Measurements from ENCODE around the gene HINT3. TPM values are rescaled to one million over a fixed set of nuclear protein-coding genes. Genes with fewer than 3 reads are reported as not detected.

The HINT3 gene
- total and polyA plus RNA-seq, 2 of the 13 experiments (the other 11 are each of a cell fraction or from before 2014, with no cell fraction given): 3.1 to 22.8 TPM

GRCh38 chr6:125956506-125957390, at the start of gene HINT3 (continued):
- TF ChIP-seq ZNF142 (CRISPR knock-in tag; IDR thresholded peaks at IDR 0.05) (peak; percentile 77; the same call in 1 of the 2 replicates), PHF20 (CRISPR knock-in tag; IDR thresholded peaks at IDR 0.05) (peak; percentile 95), ASH2L (IDR thresholded peaks at IDR 0.05; ENCODE audit: insufficient read length, low read depth, low read length) (peak; percentile 95), YEATS4 (CRISPR knock-in tag; IDR thresholded peaks at IDR 0.05; ENCODE audit: borderline replicate concordance) (peak; percentile 99), THAP8 (CRISPR knock-in tag; IDR thresholded peaks at IDR 0.05; ENCODE audit: borderline replicate concordance) (no peak; the same call in 1 of the 2 replicates), TCF7L2 (IDR thresholded peaks at IDR 0.05; ENCODE audit: low read depth, low read length) (peak; percentile 81; the same call in 1 of the 2 replicates), ZNF598 (CRISPR knock-in tag; IDR thresholded peaks at IDR 0.05; ENCODE audit: borderline replicate concordance) (peak; percentile 99; the same call in 1 of the 2 replicates), TFAP4 (IDR thresholded peaks at IDR 0.05; ENCODE audit: borderline replicate concordance, low read depth) (no peak), ONECUT2 (CRISPR knock-in tag; IDR thresholded peaks at IDR 0.05) (no peak), KLF12 (CRISPR knock-in tag; IDR thresholded peaks at IDR 0.05; ENCODE audit: borderline replicate concordance) (peak; percentile 85), HOXD1 (CRISPR knock-in tag; IDR thresholded peaks at IDR 0.05) (peak; percentile 72), HCFC1 (IDR thresholded peaks at IDR 0.05; ENCODE audit: low read depth, low read length) (no peak), SYNCRIP (IDR thresholded peaks at IDR 0.05; ENCODE audit: insufficient read depth, low read depth, low read length) (no peak), ZNF576 (CRISPR knock-in tag; IDR thresholded peaks at IDR 0.05) (peak; percentile 78; the same call in 1 of the 2 replicates), RFXANK (CRISPR knock-in tag; IDR thresholded peaks at IDR 0.05) (peak; percentile 85), SP5 (CRISPR knock-in tag; IDR thresholded peaks at IDR 0.05; ENCODE audit: borderline replicate concordance, low read depth) (0 out of 2 replicates have a peak, but pooled peaks have one; percentile 14), HIVEP1 (CRISPR knock-in tag; IDR thresholded peaks at IDR 0.05) (peak; percentile 92), GLI4 (CRISPR knock-in tag; IDR thresholded peaks at IDR 0.05; ENCODE audit: borderline replicate concordance) (peak; percentile 89; the same call in 1 of the 2 replicates)
